GM21423 (cell line): ENCODE measurements around the gene NDUFB11.

ENCODE experiments used
- ATAC-seq: cut with Tn5 transposase; IDR thresholded peaks from one replicate; pipeline ENCODE4 v1.9.1; 2021; ENCODE audit warnings: mild to moderate bottlenecking, moderate library complexity; ENCODE audit not compliant: unreplicated experiment

NDUFB11 gene

DNA sequence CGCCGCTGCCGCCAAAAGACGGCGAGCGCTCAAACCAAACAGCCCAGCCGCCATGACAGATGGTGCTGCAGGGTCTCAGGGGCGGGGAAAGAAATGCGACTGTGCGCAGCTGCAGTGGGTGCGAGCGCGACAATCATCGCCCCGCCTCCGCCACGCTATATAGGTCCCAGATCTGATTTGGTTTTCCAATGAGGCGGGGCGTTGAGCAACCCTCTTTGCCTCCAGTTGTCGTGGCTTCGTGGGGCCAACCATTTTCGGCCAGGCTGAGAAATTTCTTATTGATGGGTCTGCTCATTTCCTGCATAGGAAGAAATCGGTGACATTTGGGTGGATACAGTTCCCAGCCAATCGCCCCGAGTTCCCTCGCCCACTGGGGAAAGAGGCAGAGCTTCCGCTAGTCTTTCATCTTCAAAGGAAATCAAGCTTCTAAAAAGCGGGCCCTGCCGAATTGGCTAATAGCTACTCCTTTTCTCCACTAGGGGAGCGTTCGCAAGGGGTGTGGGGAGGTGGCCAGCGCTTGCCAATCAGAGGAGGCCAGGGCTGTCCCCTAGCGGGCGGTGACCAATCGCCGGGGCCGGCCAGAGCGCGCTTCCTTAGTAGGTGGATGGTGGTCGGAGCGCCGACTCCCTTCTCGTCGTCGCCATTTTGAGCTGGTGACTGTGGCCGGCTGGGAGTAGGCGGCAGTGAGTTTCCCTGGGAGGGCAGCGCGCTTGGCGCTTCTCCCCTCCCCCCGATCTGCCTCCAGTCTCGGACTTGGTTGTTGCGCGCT lies at the start of gene NDUFB11, which contains the start of gene RBM10:
TSS of gene NDUFB11 (minus strand) at position 77 of the 769 bp plus-strand sequence. CDS start at position 54, 23 bp downstream.
TSS of gene RBM10 (plus strand) at position 596 of the 769 bp plus-strand sequence. CDS start 2,261 bp downstream, outside the sequence.
- ATAC-seq = peak; percentile 84

DNA sequence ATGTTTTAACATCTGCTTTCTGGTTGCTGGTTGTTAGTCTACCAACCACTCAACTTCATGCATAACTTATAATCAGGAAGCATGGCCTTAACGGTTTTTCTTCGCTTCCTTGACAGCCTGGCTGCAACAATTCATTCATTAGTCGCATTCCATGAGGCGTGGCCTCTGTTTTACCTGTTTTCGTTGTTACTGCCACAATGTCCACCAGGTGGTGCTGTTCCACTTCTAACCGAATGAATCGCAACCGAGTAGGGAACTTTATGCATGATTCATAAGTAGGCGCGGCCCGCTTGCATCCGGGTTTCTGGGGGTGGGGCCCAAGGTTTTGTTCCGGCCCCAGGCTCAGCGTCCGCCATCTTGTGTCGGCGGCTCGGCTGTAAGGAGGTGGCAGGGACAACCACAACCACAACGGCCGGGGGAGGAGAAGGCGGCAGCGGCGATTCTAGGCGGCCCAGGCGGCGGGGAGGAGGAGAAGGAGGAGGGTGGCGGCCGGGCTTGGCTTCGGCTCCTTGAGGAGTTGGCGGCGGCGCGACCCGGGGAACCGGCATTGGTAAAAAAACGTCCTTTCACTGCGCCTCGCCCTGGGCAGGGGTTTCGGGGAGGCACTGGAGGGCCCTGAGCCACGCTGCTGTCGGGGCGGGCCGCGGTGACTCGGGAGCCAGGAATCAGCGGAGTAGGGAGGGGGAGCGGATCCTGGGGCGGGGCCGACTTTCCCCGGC lies 49.1 kb upstream of the NDUFB11 start, which contains the start of gene UBA1:
TSS of gene UBA1 (plus strand) at position 355 of the 719 bp plus-strand sequence. CDS start 4,974 bp downstream, outside the sequence.
- peak; percentile 61 for ATAC-seq

DNA sequence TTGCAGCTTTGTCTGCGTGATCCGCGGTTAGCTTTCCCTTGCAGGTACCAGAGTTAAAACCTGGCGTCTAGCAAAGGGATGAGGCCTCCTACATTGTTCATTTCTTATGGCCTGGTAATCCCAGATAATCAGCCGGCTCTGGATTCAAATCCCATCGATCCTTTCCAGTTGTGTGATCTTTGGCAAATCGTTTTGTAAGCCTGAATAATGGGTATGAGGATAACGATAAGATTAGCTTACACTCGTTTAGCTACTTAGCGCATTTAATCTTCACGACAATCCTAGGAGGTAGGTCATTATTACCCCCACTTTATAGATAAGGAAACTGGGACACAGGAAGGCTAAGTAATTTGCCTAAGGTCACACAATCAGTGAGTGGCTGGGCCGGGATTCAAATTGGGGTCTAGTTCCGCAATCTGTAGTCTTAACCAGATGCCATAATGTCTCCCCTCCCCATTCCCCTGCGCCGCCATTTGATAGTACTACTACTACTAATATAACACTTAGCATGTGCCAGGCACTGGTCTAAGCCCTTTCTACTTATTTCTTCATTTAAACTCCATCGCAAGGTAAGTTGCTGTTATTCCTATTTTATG lies 47.4 kb upstream of the NDUFB11 start:
- no peak for ATAC-seq

DNA sequence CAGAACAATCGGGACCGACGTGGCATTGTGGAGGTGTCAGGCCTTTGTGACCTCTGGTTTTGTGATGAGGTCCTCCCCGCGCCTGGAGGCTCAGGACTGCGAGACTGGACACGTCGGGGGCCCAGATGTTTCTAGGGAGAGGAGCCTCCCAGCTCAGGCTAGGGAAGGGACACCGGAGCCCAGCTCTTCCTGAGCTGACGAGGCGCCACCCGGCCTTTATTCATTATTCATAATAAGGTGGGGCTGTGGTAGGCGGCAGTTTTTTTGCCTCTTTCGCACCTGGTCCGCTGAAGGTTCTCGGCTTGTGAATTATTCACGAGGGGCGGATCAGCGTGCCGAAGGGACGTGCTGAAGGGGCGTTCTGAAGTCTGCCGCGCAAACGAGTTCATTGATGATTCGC lies 46.8 kb upstream of the NDUFB11 start:
- ATAC-seq = no peak

DNA sequence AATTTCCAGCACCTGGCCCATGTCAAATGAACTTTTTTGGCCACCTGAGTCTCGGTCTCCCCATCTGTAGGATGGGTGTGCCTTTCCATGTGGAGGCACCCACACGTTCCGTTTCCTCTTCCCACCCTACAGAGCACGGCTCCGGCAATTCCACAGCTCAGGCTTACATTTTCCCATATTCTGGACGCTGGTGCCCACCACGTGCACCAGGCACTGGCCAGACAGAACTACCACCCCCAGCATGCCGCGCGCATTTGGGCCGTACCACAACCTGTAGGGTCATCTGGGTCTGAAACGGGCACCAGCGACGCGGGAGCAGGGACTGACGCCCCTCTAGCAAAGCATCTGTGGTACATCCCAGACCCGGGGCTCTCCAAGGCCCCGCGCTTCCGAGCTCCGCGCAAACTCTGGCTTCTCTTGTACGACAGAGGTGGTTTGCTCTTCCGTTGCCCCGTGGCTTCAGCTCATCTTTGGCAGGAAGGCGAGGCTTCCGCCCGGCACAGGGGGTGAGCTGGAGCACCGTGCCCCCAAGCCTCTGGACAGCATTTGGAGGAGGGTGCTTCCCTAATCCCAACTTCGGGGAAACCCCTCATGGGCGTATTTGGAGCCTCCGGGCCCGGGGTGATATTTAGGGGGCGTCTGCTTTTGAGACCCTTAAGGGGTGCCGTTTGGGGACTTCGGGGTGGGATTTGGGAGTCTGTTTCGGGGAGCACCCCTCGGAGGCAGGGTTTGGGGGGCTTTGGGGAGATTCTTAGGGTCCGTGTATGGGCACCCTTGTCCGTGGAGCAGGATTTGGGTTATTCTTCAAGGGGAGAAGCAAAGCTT lies 46.2 kb upstream of the NDUFB11 start:
- peak; percentile 49 for ATAC-seq

DNA sequence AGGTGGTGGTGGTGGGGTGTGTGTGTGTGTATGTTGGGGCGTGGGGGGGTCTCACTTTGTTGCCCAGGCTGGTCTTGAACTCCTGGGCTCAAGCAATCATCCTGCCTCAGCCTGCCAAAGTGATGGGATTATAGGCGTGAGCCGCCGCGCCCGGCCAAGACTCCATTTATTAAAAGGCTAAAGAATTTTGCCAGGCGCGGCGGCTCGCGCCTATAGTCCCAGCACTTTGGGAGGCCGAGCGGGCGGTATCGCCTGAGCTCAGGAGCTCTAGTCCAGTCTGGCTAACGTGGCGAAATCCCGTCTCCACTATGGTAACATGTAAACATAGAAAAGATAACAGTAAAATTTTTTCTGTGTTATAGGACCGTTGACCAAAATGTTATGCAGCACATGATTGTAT lies 45.4 kb upstream of the NDUFB11 start:
- ATAC-seq = no peak

DNA sequence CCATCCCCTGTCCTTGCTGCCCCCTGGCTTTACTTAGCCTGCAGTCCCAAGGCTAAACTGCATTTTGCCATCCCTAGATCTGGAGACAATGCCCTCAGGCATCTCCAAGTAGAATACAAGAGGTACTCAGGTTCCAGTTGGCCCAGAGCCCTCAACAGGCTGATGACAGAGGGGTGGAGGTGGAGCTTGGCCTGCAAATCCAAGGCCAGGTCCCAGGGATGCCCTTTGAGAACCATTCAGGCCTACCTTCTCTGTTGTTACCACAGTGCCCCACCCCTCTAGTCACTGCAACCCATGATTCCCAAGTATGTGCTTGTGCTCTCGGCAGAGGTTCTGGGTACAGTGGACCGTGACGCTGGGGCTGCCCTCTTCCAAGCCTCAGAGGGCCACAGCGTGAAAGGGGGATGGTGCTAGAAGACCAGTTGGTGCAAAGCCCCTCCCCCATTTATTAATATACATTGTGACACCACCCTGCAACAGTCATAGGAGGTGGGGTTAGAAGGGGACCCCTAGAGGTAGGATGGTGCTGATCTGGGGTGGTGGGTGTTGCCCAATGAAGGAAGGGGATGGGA lies 42.7 kb upstream of the NDUFB11 start:
- no peak for ATAC-seq

DNA sequence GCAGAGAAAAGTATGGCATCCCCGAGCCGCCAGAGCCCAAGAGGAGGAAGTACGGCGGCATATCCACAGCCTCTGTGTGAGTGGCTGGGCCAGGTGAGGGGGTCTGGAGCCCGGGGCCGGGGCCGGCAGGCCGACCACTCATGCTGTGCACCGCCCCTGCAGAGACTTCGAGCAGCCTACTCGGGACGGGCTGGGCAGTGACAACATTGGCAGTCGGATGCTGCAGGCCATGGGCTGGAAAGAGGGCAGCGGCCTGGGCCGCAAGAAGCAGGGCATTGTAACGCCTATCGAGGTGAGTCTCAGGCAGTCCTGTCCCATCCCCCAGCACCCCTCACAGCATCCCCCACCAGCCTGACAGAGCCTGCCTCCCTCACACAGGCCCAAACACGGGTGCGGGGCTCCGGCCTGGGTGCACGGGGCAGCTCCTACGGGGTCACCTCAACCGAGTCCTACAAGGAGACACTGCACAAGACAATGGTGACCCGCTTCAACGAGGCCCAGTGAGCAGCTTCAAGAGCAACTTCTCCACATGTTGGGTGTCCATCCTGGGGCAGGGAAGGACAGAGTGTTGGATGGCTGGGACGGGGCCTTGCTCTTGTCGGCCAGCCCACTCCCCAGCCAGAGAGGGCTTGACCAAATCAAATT lies 41.7 kb upstream of the NDUFB11 start:
- no peak for ATAC-seq

DNA sequence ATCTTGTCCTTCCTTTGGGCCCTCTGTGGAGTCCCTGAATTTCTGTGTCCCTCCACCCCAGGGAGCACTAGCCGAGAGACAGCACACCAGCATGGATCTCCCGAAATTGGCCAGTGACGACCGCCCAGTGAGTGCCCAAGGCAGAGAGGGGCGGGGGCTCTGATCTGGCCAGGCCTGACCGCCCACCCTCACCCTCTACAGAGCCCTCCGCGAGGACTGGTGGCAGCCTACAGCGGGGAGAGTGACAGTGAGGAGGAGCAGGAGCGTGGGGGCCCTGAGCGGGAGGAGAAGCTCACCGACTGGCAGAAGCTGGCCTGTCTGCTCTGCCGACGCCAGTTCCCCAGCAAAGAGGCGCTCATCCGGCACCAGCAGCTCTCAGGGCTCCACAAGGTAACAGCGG lies 40.7 kb upstream of the NDUFB11 start:
- ATAC-seq = no peak

DNA sequence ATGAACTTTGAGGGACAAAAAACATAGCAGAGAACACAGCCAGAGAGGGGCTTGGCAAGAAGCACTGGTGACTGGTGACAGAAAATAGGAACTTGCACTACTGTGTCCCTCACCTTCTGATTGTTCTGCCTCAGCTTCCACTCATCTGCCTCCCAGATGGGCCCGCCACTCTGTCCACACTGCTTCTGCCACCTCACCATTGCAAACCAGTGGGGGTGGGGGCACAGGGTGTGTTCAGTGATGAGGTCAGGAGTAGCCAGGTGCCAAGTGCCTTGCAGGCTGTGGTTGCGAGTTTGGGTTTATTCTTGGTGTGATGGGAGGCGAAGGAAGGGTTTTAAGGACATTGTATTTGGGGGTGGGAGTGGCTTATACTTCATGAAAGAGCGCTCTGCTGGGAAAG lies 40.0 kb upstream of the NDUFB11 start:
- no peak for ATAC-seq

DNA sequence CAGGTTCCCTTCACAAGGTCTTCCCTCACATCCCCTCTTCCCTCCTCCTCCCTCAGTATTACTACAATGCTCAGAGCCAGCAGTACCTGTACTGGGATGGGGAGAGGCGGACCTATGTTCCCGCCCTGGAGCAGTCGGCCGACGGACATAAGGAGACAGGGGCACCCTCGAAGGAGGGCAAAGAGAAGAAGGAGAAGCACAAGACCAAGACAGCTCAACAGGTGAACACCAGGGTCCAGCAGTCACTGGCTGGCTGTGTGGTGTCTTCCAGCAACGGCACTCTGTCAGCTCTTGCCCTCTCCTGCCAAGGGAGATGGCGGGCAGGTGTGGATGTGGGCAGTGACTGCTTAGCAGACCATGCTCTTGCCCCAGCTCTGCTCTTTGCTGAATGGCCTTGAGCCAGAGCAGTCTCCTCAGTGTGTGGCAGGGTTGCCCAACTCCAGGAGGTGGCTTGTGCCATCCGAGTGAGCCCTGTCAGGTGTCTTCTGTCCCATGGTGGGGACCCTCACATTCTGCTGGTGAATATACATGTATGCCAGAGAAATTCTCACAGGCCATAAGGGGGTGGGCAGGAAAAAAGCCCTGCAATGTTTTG lies 37.7 kb upstream of the NDUFB11 start:
- no peak for ATAC-seq

DNA sequence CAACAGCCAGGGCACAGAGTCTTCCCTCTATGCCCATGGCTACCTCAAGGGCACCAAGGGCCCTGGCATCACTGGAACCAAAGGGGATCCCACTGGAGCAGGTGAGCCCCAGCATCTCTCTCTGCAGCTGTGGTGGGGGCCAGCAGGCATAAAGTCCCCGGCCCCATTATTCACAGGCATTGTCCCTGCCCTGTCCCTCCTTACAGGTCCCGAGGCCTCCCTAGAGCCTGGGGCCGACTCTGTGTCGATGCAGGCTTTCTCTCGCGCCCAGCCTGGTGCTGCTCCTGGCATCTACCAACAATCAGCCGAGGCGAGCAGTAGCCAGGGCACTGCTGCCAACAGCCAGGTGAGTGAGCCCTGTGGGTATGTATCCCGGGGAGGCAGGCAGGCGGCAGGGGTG lies 36.8 kb upstream of the NDUFB11 start:
- ATAC-seq = no peak

DNA sequence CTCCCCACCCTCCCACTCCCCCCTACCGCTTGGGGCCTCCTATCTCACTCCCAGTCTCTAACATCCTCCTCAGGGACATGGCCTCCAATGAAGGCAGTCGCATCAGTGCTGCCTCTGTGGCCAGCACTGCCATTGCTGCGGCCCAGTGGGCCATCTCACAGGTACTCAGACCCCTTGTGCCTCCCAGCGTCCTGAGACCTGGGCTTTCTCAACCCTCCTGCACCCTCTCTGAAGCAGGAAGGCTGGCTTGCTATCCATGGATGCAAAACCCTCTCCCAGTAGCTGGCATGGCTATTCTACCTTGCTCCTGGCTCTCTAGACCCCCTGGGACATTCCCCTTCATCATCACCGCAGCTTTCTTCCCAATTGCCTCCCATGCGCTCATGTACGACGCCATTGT lies 35.8 kb upstream of the NDUFB11 start:
- no peak for ATAC-seq

DNA sequence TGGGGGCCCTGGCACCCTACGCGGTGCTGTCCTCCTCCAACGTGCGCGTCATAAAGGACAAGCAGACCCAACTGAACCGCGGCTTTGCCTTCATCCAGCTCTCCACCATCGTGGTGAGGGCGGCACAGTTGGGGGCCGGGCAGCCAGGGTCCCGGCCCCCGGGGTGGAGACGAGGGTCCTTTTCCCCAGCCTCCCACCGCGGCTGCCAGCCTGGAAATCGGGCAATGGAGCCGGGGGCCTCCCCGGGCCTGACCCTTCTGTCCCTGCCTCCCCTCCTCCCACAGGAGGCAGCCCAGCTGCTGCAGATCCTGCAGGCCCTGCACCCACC lies 35.4 kb upstream of the NDUFB11 start:
- no peak for ATAC-seq

DNA sequence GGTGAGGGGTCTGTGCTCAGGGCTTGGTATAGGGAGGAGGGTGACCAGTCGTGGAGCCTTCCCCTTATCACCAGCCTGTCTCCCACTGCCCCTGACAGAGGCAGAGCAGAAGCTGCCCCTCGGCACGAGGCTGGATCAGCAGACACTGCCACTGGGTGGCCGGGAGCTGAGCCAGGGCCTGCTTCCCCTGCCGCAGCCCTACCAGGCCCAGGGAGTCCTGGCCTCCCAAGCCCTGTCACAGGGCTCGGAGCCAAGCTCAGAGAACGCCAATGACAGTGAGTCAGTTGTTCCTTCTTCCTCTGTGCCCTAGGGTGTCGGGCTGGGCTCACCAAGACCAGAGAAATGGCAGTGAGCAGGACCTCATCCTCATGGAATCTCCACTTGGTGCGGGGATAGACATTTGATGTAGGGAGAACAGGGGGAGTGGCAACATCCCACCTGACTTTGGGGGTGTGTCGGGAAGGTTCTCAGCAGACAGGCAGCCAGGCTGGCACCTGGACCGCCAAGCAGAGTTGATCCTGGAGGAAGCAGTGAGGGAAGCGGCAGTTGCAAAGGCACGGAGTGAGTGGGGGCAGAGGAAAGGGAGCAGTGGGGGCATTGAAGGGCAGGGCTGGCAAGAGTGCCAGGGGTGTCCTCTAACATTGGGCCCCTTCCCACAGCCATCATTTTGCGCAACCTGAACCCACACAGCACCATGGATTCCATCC lies 34.9 kb upstream of the NDUFB11 start:
- ATAC-seq = no peak

DNA sequence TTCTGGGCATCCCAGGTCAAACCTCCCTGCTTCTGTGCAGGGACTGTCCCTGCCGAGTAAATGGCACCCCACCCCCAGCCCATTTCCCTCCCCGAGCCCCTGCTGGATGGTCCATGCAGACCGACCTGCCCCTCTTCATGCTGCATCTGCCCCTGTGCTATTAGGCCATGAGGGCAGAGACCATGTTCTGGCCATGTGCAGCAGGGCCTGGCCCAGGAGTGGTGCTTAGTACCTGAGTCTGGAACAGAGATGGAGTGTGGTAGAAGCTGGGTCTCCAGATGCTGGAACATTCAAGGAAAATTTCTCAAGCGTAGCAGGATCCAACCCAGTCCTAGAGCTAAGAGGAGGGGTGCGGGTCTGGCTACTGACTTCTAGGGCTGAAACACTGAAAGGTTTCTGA lies 33.8 kb upstream of the NDUFB11 start:
- no peak for ATAC-seq

DNA sequence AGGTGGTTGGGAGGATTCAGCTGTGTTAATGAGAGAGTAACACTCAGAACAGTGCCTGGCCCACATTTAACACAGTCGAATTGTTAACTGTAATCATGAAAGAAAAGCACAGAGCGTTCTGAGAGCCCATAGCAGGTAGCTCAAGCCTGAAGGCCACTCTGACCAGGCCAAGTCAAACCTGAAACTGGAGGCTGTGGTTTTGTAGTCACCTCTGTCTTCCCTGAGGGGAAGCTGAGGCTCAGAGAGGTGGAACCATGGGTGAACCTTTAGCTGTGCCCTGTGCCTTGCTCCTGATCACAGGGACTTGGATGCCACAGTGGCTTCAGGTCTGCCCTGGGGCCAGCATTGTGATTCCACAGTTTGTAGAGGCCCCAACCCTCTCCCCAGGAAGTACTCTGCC lies 32.6 kb upstream of the NDUFB11 start:
- no peak for ATAC-seq

DNA sequence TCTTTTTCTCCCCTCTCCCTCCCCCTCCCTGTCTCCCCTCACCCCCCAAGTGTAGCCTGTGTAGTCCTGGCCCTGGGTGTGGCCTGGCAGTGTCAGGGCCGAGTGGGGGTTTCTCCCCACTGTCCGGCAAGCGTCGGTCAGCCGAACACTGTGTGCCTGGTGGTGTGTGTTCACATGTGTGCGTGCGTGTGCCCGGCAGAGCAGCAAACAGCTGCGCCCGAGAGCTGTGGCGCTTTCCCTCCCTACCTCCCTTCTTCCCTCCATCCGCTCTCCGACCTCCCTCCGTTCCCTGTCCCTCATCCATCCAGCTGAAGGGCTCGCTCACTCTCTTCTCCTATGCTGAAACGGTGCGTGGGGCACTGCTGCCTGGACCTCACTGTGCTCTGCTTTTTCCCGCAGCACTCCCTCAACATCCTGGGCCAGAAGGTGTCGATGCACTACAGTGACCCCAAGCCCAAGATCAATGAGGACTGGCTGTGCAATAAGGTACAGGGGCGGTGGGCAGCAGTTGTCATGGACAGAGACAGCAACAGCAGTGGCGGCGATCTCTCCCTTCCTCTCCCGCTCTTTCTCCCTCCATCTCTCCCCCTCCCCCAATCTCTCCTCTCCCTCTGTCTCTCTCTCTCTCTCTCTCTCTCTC lies 31.7 kb upstream of the NDUFB11 start:
- no peak for ATAC-seq

DNA sequence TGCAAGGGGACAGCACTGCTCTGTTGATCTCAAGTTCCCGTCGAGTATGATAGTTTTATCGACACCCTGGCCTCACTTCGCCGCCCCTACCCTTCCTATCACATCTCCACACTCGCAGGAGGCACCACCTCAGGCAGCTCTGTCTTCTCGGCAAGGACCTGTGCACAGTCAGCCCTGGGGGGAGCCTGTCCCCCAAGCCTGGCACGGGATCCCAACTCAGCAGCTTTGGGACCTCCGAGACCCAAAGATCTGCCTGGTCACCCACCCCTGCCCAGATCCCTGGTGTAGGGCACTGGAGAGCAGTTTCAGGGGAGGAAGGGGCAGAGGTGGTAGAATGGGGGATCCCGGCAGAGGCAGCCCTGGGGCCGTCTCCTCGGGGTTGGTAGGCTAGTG lies 31.1 kb upstream of the NDUFB11 start:
- no peak for ATAC-seq
